DND-41 (cell line): ENCODE results near the gene PDE1C.

Experiments used
- CTCF ChIP-seq: IDR thresholded peaks from 2 replicates; pipeline ENCODE4 v1.5.1; 2012; ENCODE audit warnings: borderline replicate concordance, low read length, moderate library complexity, mild to moderate bottlenecking; ENCODE audit not compliant: poor library complexity, severe bottlenecking; ENCODE audit errors: extremely low read depth
- EZH2 ChIP-seq: IDR thresholded peaks from 3 replicates; pipeline ENCODE4 v1.6.1; 2012; ENCODE audit warnings: borderline replicate concordance, low read depth, mild to moderate bottlenecking, moderate library complexity, low read length, inconsistent platforms; ENCODE audit not compliant: severe bottlenecking

- no peak for TF ChIP-seq EZH2
- TF ChIP-seq CTCF, result no peak
Measured at GRCh38 chr7:31940167-31940566, 130.0 kb downstream of the PDE1C start.
